CD14-positive monocyte (primary cell): ENCODE data around the gene CDH4. TPM values are rescaled to one million over a fixed set of nuclear protein-coding genes. Genes with fewer than 3 reads are reported as not detected.

ENCODE experiments used
- DNase-seq, 3 donors: peaks; one replicate each; pipeline ENCODE4 v3.0.0-alpha.2; 2011 to 2022
- H2AFZ ChIP-seq: 2 replicates; pipeline ENCODE4 v1.6.0; 2012; ENCODE audit warnings: mild to moderate bottlenecking, low read depth, low read length, inconsistent platforms; ENCODE audit not compliant: insufficient read depth, poor library complexity, severe bottlenecking
- H3K27ac ChIP-seq, 2 donors: 1 replicate in 1 of 2; 2 replicates in 1 of 2; pipeline ENCODE4 v1.5.1; 2012 to 2013; ENCODE audit warnings: low read length in 2 of 2, control low read depth in 1 of 2, inconsistent platforms in 1 of 2, low read depth in 1 of 2, mild to moderate bottlenecking in 1 of 2
- H3K27me3 ChIP-seq, 2 donors: one replicate each; pipeline versions ENCODE4 v1.6.0 to v1.6.1; 2011 to 2013; ENCODE audit warnings: low read length in 2 of 2; ENCODE audit not compliant: control insufficient read depth in 2 of 2, insufficient read depth in 2 of 2
- H3K36me3 ChIP-seq, 2 donors: replicated peaks in 1 of 2; 1 replicate in 1 of 2; 2 replicates in 1 of 2; pipeline versions ENCODE4 v1.5.1 to v1.6.1; 2012 to 2013; ENCODE audit warnings: low read length in 2 of 2, control low read depth in 1 of 2, inconsistent platforms in 1 of 2, mild to moderate bottlenecking in 1 of 2; ENCODE audit not compliant: insufficient read depth in 2 of 2, control insufficient read depth in 1 of 2
- H3K4me1 ChIP-seq, 2 donors: 1 replicate in 1 of 2; 2 replicates in 1 of 2; pipeline versions ENCODE4 v1.5.1 to v1.6.1; 2012 to 2013; ENCODE audit warnings: low read length in 2 of 2, control low read depth in 1 of 2, inconsistent platforms in 1 of 2, mild to moderate bottlenecking in 1 of 2, moderate library complexity in 1 of 2; ENCODE audit not compliant: insufficient read depth in 2 of 2, control insufficient read depth in 1 of 2
- H3K4me2 ChIP-seq: replicated peaks from 2 replicates; pipeline ENCODE3; 2012; ENCODE audit warnings: low read length, moderate library complexity, mild to moderate bottlenecking; ENCODE audit not compliant: poor library complexity, severe bottlenecking; ENCODE audit errors: extremely low read depth
- H3K4me3 ChIP-seq, 3 experiments: fragments of 200-600 bp in 1 of 3; sonication (generic) in 1 of 3; replicated peaks in 1 of 3; 1 replicate in 2 of 3; 2 replicates in 1 of 3; pipeline ENCODE4 v1.5.1; 2011 to 2013; ENCODE audit warnings: low read length in 3 of 3, mild to moderate bottlenecking in 3 of 3, control low read depth in 2 of 3, low read depth in 2 of 3, inconsistent platforms in 1 of 3, moderate library complexity in 1 of 3
- H3K79me2 ChIP-seq: 2 replicates; pipeline ENCODE4 v1.6.0; 2012; ENCODE audit warnings: mild to moderate bottlenecking, control low read depth, inconsistent platforms, low read length, moderate library complexity; ENCODE audit not compliant: insufficient read depth
- H3K9ac ChIP-seq: 2 replicates; pipeline ENCODE4 v1.6.0; 2017; ENCODE audit warnings: low read length, mild to moderate bottlenecking; ENCODE audit not compliant: insufficient read depth, poor library complexity, severe bottlenecking
- H3K9me3 ChIP-seq, 2 donors: replicated peaks in 1 of 2; 1 replicate in 1 of 2; 2 replicates in 1 of 2; pipeline versions ENCODE4 v1.5.1 to v1.6.1; 2012 to 2013; ENCODE audit warnings: low read length in 2 of 2, control low read depth in 1 of 2; ENCODE audit not compliant: control insufficient read depth in 1 of 2, insufficient read depth in 1 of 2
- H4K20me1 ChIP-seq: 2 replicates; pipeline ENCODE4 v1.6.0; 2012; ENCODE audit warnings: mild to moderate bottlenecking, low read length, control low read depth, moderate library complexity; ENCODE audit not compliant: insufficient read depth
- H3K27ac Mint-ChIP-seq, 7 donors: one replicate each; pipeline ENCODE4 v1.8.0; 2020; ENCODE audit warnings: mild to moderate bottlenecking in 7 of 7, mixed read lengths in 7 of 7, moderate library complexity in 6 of 7, inconsistent platforms in 2 of 7
- H3K27me3 Mint-ChIP-seq, 3 donors: one replicate each; pipeline ENCODE4 v1.8.0; 2021 to 2022; ENCODE audit warnings: low read depth in 3 of 3, mild to moderate bottlenecking in 3 of 3, mixed read lengths in 3 of 3, moderate library complexity in 3 of 3, inconsistent platforms in 1 of 3
- H3K36me3 Mint-ChIP-seq, 2 donors: one replicate each; pipeline ENCODE4 v1.8.0; 2020; ENCODE audit warnings: mixed read lengths in 2 of 2, inconsistent platforms in 1 of 2, mild to moderate bottlenecking in 1 of 2
- H3K4me1 Mint-ChIP-seq: one replicate; pipeline ENCODE4 v1.8.0; 2020; ENCODE audit warnings: mild to moderate bottlenecking, mixed read lengths
- H3K4me3 Mint-ChIP-seq, 2 donors: one replicate each; pipeline ENCODE4 v1.8.0; 2020; ENCODE audit warnings: mild to moderate bottlenecking in 2 of 2, mixed read lengths in 2 of 2, moderate library complexity in 1 of 2
- H3K9me3 Mint-ChIP-seq, 7 donors: one replicate each; pipeline ENCODE4 v1.8.0; 2020 to 2022; ENCODE audit warnings: mixed read lengths in 7 of 7, mild to moderate bottlenecking in 6 of 7, moderate library complexity in 6 of 7, inconsistent platforms in 2 of 7
- WGBS: methylation state at CpG from one replicate; pipeline ENCODE4 v1.1.5; 2013; ENCODE audit warnings: missing lambda C conversion rate; ENCODE audit not compliant: insufficient coverage; 5-methylcytosine and 5-hydroxymethylcytosine counted together
- intact Hi-C, 2 donors: fragments of 100-400 bp; cut with micrococcal nuclease; formaldehyde crosslinking; loops; one replicate each; pipeline versions ENCODE4 v1.15.0 to v1.15.1; 2023
- polyA plus RNA-seq, 3 donors: library from polyadenylated mRNA; depleted of rRNA in 1 of 3; unstranded in 2 of 3; stranded (reverse) in 1 of 3; fragments of 300-500 nt in 2 of 3; fragments of >200 nt in 1 of 3; fragmentation: Illumina TruSeq in 2 of 3; gene quantifications; 1 replicate in 2 of 3; 2 replicates in 1 of 3; pipeline ENCODE4 v1.2.3, GENCODE V29; 2012 to 2021
- TF ChIP-seq, protein P1 (sequence below): fragments of 200-600 bp; IDR thresholded peaks from one replicate; pipeline ENCODE4 v1.8.0; 2022; ENCODE audit warnings: antibody characterized with exemption, mild to moderate bottlenecking

The CDH4 gene
- polyA plus RNA-seq, 3 donors, result not detected

DNA sequence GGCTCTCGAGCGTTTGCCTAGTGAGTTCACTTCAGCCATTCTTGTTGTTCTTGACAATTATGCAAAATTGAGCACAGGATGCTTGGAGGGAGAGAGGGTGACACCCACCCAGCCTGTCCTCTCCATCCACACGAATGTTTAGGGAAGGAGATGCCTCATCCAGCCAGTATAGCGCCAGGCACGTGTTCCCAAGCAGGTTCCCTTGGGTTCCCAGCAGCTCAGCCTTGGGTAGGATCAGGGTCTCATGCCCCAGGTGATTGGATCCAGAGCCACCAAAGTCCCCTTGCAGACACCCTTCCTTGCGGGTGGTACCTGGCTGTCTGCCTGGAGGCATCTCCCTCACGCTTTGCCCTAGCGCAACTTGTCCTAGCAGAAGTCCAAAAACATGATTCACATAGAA is 394.9 kb downstream of the CDH4 start:
- Histone ChIP-seq H2AFZ (no peak overlapping the region), H3K36me3 (no peaks in the 10 kb centered on the region), H3K4me2 (no peak overlapping the region), H3K79me2 (no peaks in the 10 kb centered on the region), H3K27me3 (no peaks in the 10 kb centered on the region), H3K4me3 (no peak overlapping the region), H3K9ac (no peak overlapping the region), H3K9me3 (peaks cover 0 to 94% of the 10 kb centered on the region in 2 donors), H3K27ac (no peak overlapping the region), H4K20me1 (no peaks in the 10 kb centered on the region), H3K4me1 (no peaks in the 10 kb centered on the region)
- WGBS, result 88% methylated on average over 3 of the region's 8 CpGs
- intact Hi-C loops, result no loop called here
- no peaks in the 10 kb centered on the region for H3K4me1 Mint-ChIP-seq
- TF ChIP-seq, protein P1, sequence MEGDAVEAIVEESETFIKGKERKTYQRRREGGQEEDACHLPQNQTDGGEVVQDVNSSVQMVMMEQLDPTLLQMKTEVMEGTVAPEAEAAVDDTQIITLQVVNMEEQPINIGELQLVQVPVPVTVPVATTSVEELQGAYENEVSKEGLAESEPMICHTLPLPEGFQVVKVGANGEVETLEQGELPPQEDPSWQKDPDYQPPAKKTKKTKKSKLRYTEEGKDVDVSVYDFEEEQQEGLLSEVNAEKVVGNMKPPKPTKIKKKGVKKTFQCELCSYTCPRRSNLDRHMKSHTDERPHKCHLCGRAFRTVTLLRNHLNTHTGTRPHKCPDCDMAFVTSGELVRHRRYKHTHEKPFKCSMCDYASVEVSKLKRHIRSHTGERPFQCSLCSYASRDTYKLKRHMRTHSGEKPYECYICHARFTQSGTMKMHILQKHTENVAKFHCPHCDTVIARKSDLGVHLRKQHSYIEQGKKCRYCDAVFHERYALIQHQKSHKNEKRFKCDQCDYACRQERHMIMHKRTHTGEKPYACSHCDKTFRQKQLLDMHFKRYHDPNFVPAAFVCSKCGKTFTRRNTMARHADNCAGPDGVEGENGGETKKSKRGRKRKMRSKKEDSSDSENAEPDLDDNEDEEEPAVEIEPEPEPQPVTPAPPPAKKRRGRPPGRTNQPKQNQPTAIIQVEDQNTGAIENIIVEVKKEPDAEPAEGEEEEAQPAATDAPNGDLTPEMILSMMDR, result no peak
- no peak overlapping the region for H3K4me3 Mint-ChIP-seq
- DNase-seq, result no peak
- no peak overlapping the region for H3K27ac Mint-ChIP-seq
- H3K36me3 Mint-ChIP-seq, result no peaks in the 10 kb centered on the region
- H3K9me3 Mint-ChIP-seq, result peaks cover 4 to 52% (median 32%) of the 10 kb centered on the region in 7 donors
- peaks cover 0 to 7% (median 3%) of the 10 kb centered on the region in 3 donors for H3K27me3 Mint-ChIP-seq

- Histone ChIP-seq H2AFZ (no peak overlapping the region), H3K9ac (no peak overlapping the region), H3K27ac (no peak overlapping the region), H3K4me1 (no peaks in the 10 kb centered on the region), H3K4me2 (no peak overlapping the region), H3K27me3 (no peaks in the 10 kb centered on the region), H3K79me2 (no peaks in the 10 kb centered on the region), H3K36me3 (no peaks in the 10 kb centered on the region), H4K20me1 (no peaks in the 10 kb centered on the region), H3K9me3 (peaks cover 0 to 89% of the 10 kb centered on the region in 2 donors), H3K4me3 (no peak overlapping the region)
- Mint-ChIP-seq H3K36me3 (no peaks in the 10 kb centered on the region), H3K4me1 (no peaks in the 10 kb centered on the region), H3K27ac (no peak overlapping the region), H3K9me3 (peaks cover 1 to 48% (median 27%) of the 10 kb centered on the region in 7 donors), H3K27me3 (peaks cover 0 to 7% (median 3%) of the 10 kb centered on the region in 3 donors), H3K4me3 (no peak overlapping the region)
- no peak for DNase-seq
- intact Hi-C loops, result no loop called here
- 71% methylated on average over 8 of the region's 8 CpGs for WGBS
- TF ChIP-seq, protein P1, result no peak
Observed at GRCh38 chr20:61647702-61648101, 395.6 kb downstream of the CDH4 start.
